NCI-H1694 treated with DMSO at 0.1 percent for 48 hours (cell line): ENCODE results near the gene ZNF594.
"Not testable (repeated sequence)": the region's sequence is repeated elsewhere in the genome, so short reads cannot be mapped to it uniquely, and the experiment has no call there.

Experiments used
- DNase-seq: peaks from one replicate; lab custom pipeline; 2025; lab: John Stamatoyannopoulos, UW

ZNF594 gene

DNA sequence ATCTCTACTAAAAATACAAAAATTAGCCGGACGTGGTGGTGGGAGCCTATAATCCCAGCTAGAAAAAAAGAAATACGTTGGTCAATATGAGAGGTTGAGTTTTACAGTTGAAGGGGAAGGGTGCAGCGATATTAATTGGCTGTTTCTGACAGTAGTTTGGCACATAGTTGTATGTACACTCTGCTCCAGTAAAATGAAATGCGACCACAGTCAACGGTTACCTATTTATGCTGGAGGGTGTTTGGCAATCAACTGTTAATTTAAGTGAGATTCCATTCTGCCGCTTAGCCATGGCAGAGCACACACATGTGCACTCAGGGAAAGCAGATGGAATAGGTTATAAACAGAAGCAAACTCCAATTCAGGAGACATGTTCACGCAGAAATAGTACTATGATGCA is 9.3 kb upstream of the ZNF594 start:
- DNase-seq = no peak

GRCh38 chr17:5200360-5200759 is 8.7 kb upstream of the ZNF594 start:
- no peak for DNase-seq

- DNase-seq = no peak
These were observed 6.8 kb upstream of the ZNF594 start for GRCh38 chr17:5198472-5198871.

DNA sequence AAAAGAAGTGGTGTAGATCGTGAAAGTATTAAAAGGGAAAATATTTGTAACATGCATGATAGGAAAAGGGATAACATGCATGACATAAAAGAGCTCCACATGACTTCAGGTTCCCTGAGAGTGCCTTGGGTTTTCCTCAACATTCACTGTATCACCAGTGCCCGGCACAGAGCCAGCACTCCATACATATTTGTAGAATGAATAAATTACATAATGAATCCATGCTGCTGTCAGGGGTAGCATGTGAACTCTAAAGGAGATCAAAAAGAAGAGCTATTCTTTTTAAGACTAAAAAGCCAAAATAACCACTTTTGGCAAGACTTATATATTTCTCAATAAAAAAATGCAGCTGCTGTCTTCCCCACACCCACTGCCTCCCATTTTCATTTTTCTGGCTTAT is 2.7 kb upstream of the ZNF594 start:
- DNase-seq = no peak

DNA sequence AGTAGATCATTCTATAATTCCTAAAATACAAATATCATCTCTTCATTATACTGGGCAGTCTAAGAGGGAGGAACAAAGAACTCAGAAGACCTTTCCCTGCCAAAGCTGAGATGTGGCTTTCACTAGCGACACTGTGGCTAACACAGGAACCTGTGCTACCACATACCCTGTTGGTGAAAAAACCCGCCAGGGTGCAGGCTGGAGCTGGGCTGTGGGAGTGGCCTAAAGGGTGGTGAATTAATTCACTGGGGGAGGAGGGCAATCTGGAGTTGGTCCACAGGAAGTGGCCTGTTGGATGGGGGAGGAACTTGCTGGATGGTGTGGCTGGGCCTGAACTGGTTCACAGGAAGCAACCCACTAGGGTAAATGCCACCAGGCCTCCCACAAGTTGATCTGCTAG is 7.4 kb downstream of the ZNF594 start:
- DNase-seq = no peak

DNA sequence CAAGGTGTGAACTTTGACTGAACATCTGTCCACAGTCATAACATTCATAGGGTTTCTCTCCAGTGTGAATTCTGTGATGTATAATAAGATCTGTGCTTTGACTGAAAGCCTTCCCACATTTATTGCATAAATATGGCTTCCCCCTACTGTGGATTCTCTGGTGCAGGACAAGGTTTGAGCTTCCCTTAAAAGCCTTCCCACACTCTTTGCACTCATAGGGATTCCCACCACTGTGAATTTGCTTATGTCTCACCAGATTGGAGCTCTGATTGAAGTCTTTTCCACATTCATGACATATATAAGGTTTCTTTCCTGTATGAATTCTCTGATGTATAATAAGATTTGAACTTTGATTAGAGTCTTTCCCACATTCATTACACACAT is 8.3 kb downstream of the ZNF594 start:
- no peak for DNase-seq

- no peak for DNase-seq
These were observed 8.9 kb downstream of the ZNF594 start for GRCh38 chr17:5182597-5183409.

DNA sequence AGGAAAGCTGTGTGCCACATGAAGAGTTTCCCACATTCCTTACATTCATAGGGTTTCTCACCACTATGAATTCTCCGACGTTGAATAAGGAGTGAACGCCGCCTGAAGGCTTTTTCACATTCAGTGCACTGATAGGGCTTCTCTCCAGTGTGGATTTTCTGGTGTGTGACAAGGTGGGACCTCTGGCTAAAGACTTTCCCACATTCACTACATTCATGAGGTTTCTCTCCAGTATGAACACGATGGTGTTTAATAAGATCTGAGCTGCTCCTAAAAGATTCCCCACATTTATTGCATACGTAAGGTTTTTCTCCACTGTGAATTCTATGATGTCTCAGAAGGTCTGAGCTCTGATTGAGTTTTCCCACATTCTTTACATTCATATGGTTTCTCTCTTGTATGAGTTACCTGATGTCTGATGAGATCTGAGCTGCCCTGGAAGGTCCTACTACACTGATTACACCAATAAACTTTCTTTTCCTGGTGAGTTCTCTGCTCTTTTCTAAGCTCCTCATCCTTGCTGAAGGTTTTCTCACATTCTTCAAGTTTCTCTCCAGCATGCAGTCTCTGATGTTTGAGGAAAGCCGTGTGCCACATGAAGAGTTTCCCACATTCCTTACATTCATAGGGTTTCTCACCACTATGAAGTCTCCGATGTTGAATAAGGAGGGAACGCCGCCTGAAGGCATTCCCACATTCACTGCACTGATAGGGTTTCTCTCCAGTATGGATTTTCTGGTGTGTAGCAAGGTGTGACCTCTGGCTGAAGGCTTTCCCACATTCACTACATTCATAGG is 10.0 kb downstream of the ZNF594 start:
- DNase-seq = no peak

GRCh38 chr17:5179003-5179402 is 12.7 kb downstream of the ZNF594 start:
- no peak for DNase-seq

DNA sequence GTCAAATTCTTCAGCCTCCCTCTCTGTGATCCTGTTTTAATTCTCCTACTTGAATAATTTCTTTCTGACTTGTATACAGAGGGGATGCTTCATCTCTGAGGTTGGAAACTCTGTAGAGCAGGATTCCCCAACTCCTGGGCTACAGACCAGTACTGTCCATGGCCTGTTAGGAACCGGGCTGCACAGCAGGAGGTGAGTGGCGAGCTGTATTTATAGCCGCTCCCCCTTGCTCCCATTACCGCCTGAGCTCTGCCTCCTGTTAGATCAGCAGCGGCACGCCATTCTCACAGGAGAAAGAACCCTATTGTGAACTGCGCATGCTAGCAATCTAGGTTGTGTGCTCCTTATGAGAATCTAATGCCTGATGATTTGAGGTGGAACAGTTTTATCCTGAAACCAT is 16.6 kb downstream of the ZNF594 start:
- not testable (repeated sequence) for DNase-seq

DNA sequence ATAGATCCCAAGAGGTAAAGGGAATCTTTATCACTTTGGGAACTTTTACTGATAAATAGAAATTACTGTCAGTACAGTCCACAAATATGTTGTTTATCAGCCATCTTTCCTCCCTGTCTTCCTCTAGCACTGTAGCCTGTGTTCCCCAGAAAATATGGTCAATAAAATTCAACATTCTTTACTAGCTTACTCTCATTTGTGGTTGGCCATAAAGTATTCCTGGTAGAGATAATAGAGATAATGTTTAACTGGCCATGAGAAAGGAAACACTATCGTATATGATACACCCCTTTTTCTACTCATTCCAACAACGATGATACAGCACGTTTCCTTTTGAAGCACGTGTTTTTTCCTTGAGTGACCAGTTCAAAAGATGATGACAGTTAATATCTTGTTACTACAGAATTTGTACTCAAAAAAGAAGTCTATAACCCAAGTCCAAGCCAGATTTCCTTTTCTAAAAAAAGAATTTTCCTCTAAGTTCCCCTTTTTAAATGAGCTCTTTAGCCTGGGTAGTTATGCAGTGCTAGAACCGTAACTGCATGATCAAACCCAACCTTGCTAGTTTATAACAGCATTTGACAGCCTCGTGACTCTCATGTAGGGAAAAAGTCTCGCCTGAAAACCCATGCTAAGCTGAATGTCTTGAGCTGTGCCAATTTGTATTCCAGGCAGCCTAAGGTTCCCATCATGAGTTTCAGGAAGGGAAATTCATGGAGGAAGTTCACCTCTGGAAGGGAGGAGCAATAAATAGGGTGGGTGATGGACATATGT is 25.7 kb downstream of the ZNF594 start:
- DNase-seq = not testable (repeated sequence)

- DNase-seq = no peak
These were observed 27.2 kb downstream of the ZNF594 start for GRCh38 chr17:5164436-5164835.

DNA sequence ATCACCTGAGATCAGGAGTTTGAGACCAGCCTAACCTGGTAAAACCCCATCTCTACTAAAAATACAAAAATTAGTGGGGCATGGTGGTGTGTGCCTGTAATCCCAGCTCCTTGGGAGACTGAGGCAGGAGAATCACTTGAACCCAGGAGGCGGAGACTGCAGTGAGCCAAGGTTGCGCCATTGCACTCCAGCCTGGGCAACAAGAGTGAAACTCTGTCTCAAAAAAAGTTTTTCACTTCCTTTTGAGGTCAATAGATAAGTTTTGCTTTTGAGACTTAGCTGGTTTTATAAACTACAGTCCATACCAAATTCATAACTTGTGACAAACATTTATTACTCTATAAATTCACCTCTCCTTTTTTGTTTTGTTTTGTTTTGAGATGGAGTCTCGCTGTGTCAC is 29.9 kb downstream of the ZNF594 start:
- DNase-seq = not testable (repeated sequence)

- DNase-seq = not testable (repeated sequence)
These were observed 31.0 kb downstream of the ZNF594 start for GRCh38 chr17:5160702-5161101.

- DNase-seq = not testable (repeated sequence)
These were observed 45.5 kb downstream of the ZNF594 start for GRCh38 chr17:5146122-5146521.

- DNase-seq = not testable (repeated sequence)
These were observed 48.8 kb downstream of the ZNF594 start for GRCh38 chr17:5142877-5143276.

DNA sequence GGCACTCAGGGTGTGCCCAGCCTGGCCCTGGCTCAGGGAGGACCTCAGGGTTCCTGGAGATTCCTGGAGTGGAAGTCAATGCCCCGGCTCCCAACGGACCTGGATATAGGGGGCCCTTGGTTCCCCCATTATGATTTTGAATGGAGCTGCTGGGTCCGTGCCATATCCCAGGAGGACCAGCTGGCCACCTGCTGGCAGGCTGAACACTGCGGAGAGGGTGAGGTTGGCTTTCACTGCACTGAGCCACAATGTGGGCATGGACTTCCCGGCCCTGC is 52.3 kb downstream of the ZNF594 start:
- DNase-seq = no peak

- no peak for DNase-seq
These were observed 52.8 kb downstream of the ZNF594 start for GRCh38 chr17:5138616-5139457.

GRCh38 chr17:5138198-5138544 is 53.5 kb downstream of the ZNF594 start:
- DNase-seq = not testable (repeated sequence)

GRCh38 chr17:5137511-5138197 is 54.0 kb downstream of the ZNF594 start:
- DNase-seq = not testable (repeated sequence)
